Measurements from ENCODE around the gene ANKS1B.

DNA sequence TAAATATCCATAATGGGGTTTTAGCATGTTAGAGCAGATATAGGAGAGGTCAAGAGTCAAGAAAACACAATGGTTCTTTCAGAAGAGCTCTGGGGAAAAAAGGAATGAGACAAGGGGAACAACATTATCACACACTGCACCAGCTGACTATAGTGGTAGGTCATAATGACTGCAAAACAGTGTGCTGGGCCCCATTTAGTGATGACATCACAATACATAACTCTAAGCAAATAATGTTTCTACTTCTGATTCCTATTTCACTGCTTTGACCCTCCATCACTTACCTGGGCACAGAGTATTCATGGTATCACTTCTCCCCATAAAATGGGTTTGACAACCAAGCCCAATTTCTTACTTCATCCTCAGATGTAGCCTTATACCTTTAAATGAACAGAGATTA is 275.1 kb downstream of the ANKS1B start:
- no peak for TF ChIP-seq REST (IDR thresholded peaks at IDR 0.05)
- no peak for TF ChIP-seq RAD21 (IDR thresholded peaks at IDR 0.05)
- no peak for TF ChIP-seq CTCF (IDR thresholded peaks at IDR 0.05; ENCODE audit: low read depth, low read length, missing input control)
- TF ChIP-seq EGR1 (IDR thresholded peaks at IDR 0.05; ENCODE audit: low read depth in 2 of 2), result no peak
- TF ChIP-seq TAF1 (conservative IDR thresholded peaks at IDR 0.05), result no peak
- no peak for TF ChIP-seq GABPA (IDR thresholded peaks at IDR 0.05 in 1 of 2, conservative IDR thresholded peaks at IDR 0.05 in 1 of 2)
- TF ChIP-seq, protein P1, sequence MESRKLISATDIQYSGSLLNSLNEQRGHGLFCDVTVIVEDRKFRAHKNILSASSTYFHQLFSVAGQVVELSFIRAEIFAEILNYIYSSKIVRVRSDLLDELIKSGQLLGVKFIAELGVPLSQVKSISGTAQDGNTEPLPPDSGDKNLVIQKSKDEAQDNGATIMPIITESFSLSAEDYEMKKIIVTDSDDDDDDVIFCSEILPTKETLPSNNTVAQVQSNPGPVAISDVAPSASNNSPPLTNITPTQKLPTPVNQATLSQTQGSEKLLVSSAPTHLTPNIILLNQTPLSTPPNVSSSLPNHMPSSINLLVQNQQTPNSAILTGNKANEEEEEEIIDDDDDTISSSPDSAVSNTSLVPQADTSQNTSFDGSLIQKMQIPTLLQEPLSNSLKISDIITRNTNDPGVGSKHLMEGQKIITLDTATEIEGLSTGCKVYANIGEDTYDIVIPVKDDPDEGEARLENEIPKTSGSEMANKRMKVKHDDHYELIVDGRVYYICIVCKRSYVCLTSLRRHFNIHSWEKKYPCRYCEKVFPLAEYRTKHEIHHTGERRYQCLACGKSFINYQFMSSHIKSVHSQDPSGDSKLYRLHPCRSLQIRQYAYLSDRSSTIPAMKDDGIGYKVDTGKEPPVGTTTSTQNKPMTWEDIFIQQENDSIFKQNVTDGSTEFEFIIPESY (IDR thresholded peaks at IDR 0.05), result no peak
- no peak for TF ChIP-seq NR2F2 (IDR thresholded peaks at IDR 0.05)
- TF ChIP-seq, protein P2, sequence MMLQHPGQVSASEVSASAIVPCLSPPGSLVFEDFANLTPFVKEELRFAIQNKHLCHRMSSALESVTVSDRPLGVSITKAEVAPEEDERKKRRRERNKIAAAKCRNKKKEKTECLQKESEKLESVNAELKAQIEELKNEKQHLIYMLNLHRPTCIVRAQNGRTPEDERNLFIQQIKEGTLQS (IDR thresholded peaks at IDR 0.05), result no peak
- TF ChIP-seq YY1 (IDR thresholded peaks at IDR 0.05), result no peak
- TF ChIP-seq JUND (IDR thresholded peaks at IDR 0.05), result no peak
- TF ChIP-seq MAX (IDR thresholded peaks at IDR 0.05), result no peak
- no peak for TF ChIP-seq FOXA2 (IDR thresholded peaks at IDR 0.05)
- no peak for TF ChIP-seq SP1 (IDR thresholded peaks at IDR 0.05)
